Activated B cell treated with CpG ODN at 0.5 μM for 24 hours (primary cell): Measurements from ENCODE around the gene NCKAP5. TPM values are rescaled to one million over a fixed set of nuclear protein-coding genes. Genes with fewer than 3 reads are reported as not detected.

Source experiments
- ATAC-seq: fragments of 200-7000 bp; cut with Tn5 transposase; one replicate; pipeline ENCODE4 v1.10.0; 2021; ENCODE audit warnings: low read depth, mild to moderate bottlenecking, moderate library complexity
- CTCF ChIA-PET: fragments of 350-600 bp; sonication (Branson Sonifier 250); formaldehyde crosslinking; loops from one replicate; lab custom pipeline; 2021; ENCODE audit warnings: antibody characterized with exemption; lab: Charles Lee
- POLR2A ChIA-PET: fragments of 350-600 bp; sonication (Branson Sonifier 250); formaldehyde crosslinking; loops from one replicate; lab custom pipeline; 2021; ENCODE audit warnings: antibody characterized with exemption; lab: Charles Lee
- DNase-seq: peaks from one replicate; pipeline ENCODE4 v3.0.0; 2022
- H3K27ac Mint-ChIP-seq: one replicate; pipeline ENCODE4 v1.8.0; 2020; ENCODE audit warnings: mixed read lengths
- H3K27me3 Mint-ChIP-seq: one replicate; pipeline ENCODE4 v1.8.0; 2021; ENCODE audit warnings: mixed read lengths
- H3K36me3 Mint-ChIP-seq: one replicate; pipeline ENCODE4 v1.8.0; 2021; ENCODE audit warnings: low read depth, mixed read lengths
- H3K4me1 Mint-ChIP-seq: one replicate; pipeline ENCODE4 v1.8.0; 2021; ENCODE audit warnings: mixed read lengths
- H3K4me3 Mint-ChIP-seq: one replicate; pipeline ENCODE4 v1.8.0; 2020; ENCODE audit warnings: mild to moderate bottlenecking, mixed read lengths
- H3K9me3 Mint-ChIP-seq: one replicate; pipeline ENCODE4 v1.8.0; 2020; ENCODE audit warnings: mixed read lengths
- CTCF ChIP-seq: fragments of 200-600 bp; IDR thresholded peaks from one replicate; pipeline ENCODE4 v1.8.0; 2022; ENCODE audit warnings: antibody characterized with exemption, mild to moderate bottlenecking
- intact Hi-C: fragments of 100-400 bp; cut with micrococcal nuclease; formaldehyde crosslinking; loops from one replicate; pipeline ENCODE4 v1.15.1; 2024
- total RNA-seq: library from RNA; stranded (reverse); gene quantifications from 2 replicates; pipeline ENCODE4 v1.2.3, GENCODE V29; 2022

NCKAP5 gene
- total RNA-seq, 1 donor from 2014 or later: not detected

DNA sequence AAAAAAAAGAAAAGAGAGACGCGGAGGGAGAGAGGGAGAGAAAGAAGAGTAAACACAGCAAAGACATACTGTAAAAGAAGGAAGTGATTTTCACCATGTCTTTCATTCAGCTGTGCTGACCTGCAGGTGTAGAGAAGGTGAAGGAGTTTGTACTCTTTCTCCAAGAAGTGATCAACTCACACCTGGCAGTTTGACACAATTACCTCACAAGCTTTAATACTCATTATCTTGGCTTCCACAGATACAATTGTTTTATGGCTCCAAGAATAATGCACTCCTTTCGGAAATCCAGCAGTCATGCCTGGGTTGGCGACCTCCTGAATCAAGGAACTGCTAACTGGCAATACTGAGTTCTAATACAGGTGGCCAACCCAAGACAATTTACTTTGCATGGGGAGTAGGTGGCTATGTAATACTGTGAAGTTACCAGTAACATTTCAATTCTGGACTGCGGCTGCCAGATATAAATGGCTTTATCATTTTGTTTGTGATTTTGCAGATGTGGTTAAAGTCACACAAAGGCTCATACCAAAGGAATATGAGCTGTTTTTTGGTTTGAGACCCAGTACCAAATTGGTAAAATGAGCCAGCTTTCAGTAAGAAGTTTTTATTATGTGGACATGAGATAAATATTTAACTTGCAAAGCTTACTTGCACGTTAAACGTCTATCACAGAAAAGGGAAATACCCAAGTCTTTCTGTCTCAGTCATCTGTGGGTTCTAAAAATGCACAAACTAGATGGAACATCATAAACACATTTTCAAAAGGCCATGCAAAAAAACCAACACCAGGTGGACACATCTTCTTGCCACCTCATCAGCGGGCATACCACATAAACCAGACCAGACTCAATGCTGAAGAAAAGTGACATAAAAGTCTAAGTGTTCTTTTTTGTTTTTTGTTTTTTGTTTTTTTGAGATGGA lies 69.3 kb downstream of the NCKAP5 start:
- Mint-ChIP-seq H3K27me3 (peaks cover 7% of the 10 kb centered on the region), H3K4me3 (no peak overlapping the region), H3K36me3 (no peaks in the 10 kb centered on the region), H3K4me1 (peaks cover 2% of the 10 kb centered on the region), H3K27ac (no peak overlapping the region), H3K9me3 (no peaks in the 10 kb centered on the region)
- CTCF ChIA-PET: no interaction called here
- intact Hi-C loops: no loop called here
- ATAC-seq (no peak), DNase-seq (no peak)
- no peak for TF ChIP-seq CTCF
- POLR2A ChIA-PET: no interaction called here

DNA sequence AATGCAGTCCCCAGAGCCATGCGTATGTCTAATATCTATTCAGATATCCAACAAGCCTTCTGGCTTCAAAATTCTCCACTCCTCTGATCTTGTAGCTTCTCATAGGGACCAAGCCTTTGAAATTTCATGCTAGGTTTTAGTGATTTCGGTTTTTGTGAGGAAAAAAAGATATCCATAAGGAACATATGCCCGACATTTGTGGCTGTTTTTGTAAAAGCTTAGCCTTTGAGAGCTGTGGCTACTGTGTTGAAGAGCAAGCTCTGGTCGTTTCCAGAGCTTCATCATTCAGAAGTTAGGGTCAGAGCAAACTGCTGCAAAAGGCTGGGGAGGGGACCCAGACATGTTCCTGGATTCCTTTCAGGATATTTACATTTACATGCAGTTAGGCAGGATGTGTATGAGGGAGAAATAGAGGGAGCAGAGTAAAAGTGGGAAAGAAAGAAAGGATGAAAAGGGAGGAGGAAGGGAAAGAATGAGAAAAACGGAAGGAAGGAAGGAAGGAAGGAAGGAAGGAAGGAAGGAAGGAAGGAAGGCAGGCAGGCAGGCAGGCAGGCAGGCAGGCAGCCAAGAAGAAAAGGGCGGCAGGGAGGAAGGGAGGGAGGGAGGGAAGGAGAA lies 70.2 kb downstream of the NCKAP5 start:
- H3K27me3 Mint-ChIP-seq: peaks cover 7% of the 10 kb centered on the region
- peaks cover 2% of the 10 kb centered on the region for H3K4me1 Mint-ChIP-seq
- intact Hi-C loops: no loop called here
- no peak for DNase-seq
- ATAC-seq: no peak
- no peaks in the 10 kb centered on the region for H3K9me3 Mint-ChIP-seq
- CTCF ChIA-PET: interaction anchor here (1.7 kb wide), 1 partner anchor 15 kb away, joined by 3 read pairs; no protein-coding TSS in a partner anchor
- no peak overlapping the region for H3K27ac Mint-ChIP-seq
- no peak for TF ChIP-seq CTCF
- H3K36me3 Mint-ChIP-seq: no peaks in the 10 kb centered on the region
- H3K4me3 Mint-ChIP-seq: no peak overlapping the region
- POLR2A ChIA-PET: no interaction called here

DNA sequence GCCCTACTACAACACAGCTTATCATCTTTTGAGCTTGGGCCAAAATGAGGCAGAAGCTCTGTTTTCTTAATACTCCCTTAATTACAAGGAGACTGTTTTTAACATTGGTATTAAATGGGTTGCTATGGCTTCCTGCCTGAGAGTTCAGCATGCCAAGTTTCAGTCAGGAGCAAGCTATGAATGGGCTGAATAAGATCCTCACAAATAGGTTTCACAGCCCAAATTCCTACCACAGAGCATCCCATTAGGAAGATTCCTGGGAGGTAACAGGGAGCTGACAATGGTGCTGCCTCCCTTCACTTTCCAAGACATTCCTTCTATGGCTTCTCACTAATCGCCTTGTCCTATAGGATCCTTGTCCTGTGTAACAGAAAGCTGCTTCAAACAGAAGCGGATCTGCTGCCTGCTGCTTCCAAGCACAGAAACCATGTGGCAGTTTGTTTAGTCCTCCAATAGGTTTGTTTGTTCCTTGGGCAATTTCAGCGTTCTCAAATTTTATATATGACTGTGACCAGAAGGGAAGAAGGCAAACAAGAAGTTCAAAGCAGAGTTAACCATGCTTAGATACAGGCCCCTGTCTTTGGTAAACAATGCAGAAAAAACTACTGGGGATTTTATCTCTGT lies 70.9 kb downstream of the NCKAP5 start:
- intact Hi-C loops: no loop called here
- ATAC-seq: no peak
- H3K27me3 Mint-ChIP-seq: peaks cover 7% of the 10 kb centered on the region
- no peak overlapping the region for H3K4me3 Mint-ChIP-seq
- H3K36me3 Mint-ChIP-seq: no peaks in the 10 kb centered on the region
- no peak for DNase-seq
- no peak overlapping the region for H3K27ac Mint-ChIP-seq
- H3K4me1 Mint-ChIP-seq: peaks cover 2% of the 10 kb centered on the region
- H3K9me3 Mint-ChIP-seq: no peaks in the 10 kb centered on the region
- no peak for TF ChIP-seq CTCF
- ChIA-PET CTCF (interaction anchor here (1.7 kb wide), 1 partner anchor 15 kb away, joined by 3 read pairs; no protein-coding TSS in a partner anchor), POLR2A (no interaction called here)

DNA sequence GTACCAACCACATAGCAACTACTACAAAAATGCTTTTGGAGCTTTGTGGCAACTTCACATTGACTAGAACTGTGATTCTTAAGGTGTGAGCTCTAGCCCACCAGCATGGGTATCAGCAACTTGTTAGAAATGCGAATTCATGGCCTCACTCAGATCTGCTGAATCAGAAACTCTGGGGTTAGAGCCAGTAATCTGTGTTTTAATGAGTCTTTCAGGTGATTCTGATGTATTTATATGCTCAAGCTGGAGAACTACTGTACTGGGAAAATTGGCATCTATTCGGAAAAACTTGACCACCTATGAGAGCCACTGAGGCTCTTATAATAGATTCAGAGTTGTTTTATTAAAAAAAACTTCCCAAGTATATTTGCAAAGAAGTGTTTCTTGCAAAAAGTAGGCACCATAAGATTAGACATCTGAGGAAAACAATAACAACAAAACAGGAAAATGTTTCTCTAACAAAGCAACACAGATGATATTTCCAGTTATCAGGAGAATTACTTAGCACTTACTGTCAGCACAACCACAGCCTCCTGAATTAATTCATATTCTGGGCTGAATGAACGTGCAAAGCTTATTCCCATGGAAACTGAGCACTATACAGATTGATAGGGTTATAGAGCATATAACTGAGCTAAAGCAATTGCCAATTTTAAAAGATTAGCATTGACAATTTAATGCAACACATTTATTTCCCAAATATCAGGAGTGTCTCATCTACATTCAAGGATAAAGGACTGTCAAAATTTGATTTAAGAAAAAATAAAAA lies 71.6 kb downstream of the NCKAP5 start:
- ChIA-PET CTCF (interaction anchor here (1.7 kb wide), 1 partner anchor 16 kb away, joined by 3 read pairs; no protein-coding TSS in a partner anchor), POLR2A (no interaction called here)
- no peak for TF ChIP-seq CTCF
- ATAC-seq: no peak
- DNase-seq: no peak
- no peak overlapping the region for H3K27ac Mint-ChIP-seq
- no peaks in the 10 kb centered on the region for H3K36me3 Mint-ChIP-seq
- peaks cover 2% of the 10 kb centered on the region for H3K4me1 Mint-ChIP-seq
- no peak overlapping the region for H3K4me3 Mint-ChIP-seq
- intact Hi-C loops: no loop called here
- H3K27me3 Mint-ChIP-seq: peaks cover 7% of the 10 kb centered on the region
- H3K9me3 Mint-ChIP-seq: no peaks in the 10 kb centered on the region
